PFSK-1 (cell line): ENCODE results near the gene WNT3A.

ENCODE experiments used
- FOXP2 ChIP-seq: optimal IDR thresholded peaks from 2 replicates; pipeline ENCODE3; 2011; ENCODE audit warnings: borderline replicate concordance, control low read depth, inconsistent platforms; ENCODE audit not compliant: insufficient read depth; ENCODE audit errors: extremely low read length, extremely low read depth
- POLR2AphosphoS5 ChIP-seq: IDR thresholded peaks from 2 replicates; pipeline ENCODE4 v1.6.1; 2012; ENCODE audit warnings: low read depth, mild to moderate bottlenecking, control low read depth, low read length, moderate library complexity
- REST ChIP-seq, 2 experiments: IDR thresholded peaks; 2 replicates each; pipeline versions ENCODE4 v1.6.1 to v1.8.0; 2011 to 2012; ENCODE audit warnings: low read depth in 2 of 2, low read length in 2 of 2, control low read depth in 1 of 2, inconsistent platforms in 1 of 2, mild to moderate bottlenecking in 1 of 2, moderate library complexity in 1 of 2; ENCODE audit not compliant: insufficient read depth in 1 of 2
- TAF1 ChIP-seq: IDR thresholded peaks from 2 replicates; pipeline ENCODE4 v1.6.1; 2012; ENCODE audit warnings: low read length, control low read depth, borderline replicate concordance; ENCODE audit not compliant: insufficient read depth

DNA sequence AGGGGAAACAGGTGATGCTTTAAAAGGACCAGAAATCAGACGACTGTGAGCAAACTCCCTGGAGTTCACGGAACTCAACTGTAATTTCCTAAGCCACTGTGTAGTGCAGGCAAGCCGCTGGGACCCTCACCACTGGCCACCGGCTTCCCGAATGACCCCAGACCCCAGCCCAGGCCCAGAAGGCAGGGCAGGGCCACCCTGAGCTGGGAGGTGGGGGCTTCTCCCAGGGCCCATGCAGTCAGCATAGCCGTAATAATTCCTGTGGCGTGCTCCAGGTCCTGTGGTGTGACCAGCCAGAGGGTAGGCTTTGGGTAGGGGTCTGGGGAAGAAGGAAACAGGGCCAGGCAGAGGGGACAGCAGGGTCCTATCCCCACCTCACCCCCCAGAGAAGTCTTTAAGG lies 72.2 kb downstream of the WNT3A start:
- TF ChIP-seq FOXP2 (no peak), TAF1 (no peak), POLR2AphosphoS5 (no peak), REST (IDR thresholded peaks at IDR 0.05; ENCODE audit: insufficient read depth in 1 of 2, low read depth in 2 of 2, low read length in 2 of 2) (no peak)
